ENCODE measurements around the gene NKAPL.

DNA sequence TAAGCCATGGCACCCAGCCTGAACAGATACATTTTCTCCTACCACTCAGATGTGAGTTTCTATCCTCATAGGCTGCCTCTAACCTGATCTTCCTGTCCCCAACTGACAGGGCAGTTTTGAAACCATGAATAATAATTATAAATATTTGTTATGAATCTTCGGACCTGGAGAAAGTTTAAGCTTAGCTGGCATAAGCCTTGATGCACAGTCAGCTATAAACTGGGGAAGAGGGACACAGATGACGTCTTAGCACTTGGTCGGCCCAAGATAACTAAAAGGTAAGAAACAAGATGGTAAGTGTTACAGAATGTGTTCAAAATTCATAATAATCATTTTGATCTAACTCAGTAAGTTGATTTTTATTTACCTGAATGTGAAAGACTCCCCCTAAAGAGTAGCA, 15.2 kb upstream of the NKAPL start:
- TF ChIP-seq EZH2phosphoT487 (IDR thresholded peaks at IDR 0.05; ENCODE audit: insufficient read depth, low read depth) (no peak), EZH2 (IDR thresholded peaks at IDR 0.05; ENCODE audit: insufficient read depth, poor library complexity, severe bottlenecking) (no peak)
